ENCODE measurements around the gene XPNPEP1. TPM values are rescaled to one million over a fixed set of nuclear protein-coding genes. Genes with fewer than 3 reads are reported as not detected.

Gene XPNPEP1
- total RNA-seq, 3 donors from 2014 or later (not counting 1 experiment from before 2014, with no cell fraction given), result 102 to 118 (median 106) TPM

DNA sequence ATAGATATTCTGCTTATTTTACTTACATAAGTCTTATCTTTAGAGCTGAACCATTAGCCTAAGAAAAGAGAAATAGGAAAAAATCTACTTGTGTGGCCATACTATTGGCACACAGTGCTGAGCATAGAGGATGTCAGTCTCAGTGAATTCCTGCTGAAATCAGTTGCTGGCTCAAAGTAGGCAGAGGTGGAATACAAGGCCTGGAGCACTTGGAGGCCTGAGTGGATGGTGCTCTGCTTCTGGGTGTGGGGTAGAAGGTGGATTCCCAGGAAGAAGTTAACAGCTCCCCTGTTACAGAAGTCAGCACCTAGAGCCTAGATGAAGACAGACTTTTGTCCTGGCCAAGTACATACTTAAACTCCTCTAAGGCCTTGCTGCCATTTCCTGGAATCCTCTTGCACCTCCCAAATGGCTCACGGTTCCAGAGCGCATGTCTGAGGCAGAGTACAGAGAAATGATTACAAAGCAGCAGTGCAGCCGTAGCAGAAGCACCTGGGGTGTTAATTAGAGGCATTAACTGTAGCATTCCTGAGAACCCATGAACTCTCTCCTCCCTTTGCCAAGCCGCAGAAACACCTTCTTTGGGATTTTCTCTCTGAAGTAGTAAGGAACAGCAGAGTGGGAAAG lies 18.0 kb upstream of the XPNPEP1 start:
- Histone ChIP-seq H3K4me3 (ENCODE audit: low read length) (no peak overlapping the region), H3K27me3 (ENCODE audit: control insufficient read depth, insufficient read depth, low read length) (no peaks in the 10 kb centered on the region), H3K27ac (ENCODE audit: low read length) (no peak overlapping the region), H3K4me1 (ENCODE audit: control insufficient read depth, insufficient read depth, low read length) (peaks cover 10% of the 10 kb centered on the region), H3K9me3 (ENCODE audit: control insufficient read depth, insufficient read depth, low read length) (no peaks in the 10 kb centered on the region), H3K36me3 (ENCODE audit: control insufficient read depth, insufficient read depth, low read length) (no peaks in the 10 kb centered on the region)
- H3K36me3 Mint-ChIP-seq, result no peaks in the 10 kb centered on the region
- TF ChIP-seq, protein P1, sequence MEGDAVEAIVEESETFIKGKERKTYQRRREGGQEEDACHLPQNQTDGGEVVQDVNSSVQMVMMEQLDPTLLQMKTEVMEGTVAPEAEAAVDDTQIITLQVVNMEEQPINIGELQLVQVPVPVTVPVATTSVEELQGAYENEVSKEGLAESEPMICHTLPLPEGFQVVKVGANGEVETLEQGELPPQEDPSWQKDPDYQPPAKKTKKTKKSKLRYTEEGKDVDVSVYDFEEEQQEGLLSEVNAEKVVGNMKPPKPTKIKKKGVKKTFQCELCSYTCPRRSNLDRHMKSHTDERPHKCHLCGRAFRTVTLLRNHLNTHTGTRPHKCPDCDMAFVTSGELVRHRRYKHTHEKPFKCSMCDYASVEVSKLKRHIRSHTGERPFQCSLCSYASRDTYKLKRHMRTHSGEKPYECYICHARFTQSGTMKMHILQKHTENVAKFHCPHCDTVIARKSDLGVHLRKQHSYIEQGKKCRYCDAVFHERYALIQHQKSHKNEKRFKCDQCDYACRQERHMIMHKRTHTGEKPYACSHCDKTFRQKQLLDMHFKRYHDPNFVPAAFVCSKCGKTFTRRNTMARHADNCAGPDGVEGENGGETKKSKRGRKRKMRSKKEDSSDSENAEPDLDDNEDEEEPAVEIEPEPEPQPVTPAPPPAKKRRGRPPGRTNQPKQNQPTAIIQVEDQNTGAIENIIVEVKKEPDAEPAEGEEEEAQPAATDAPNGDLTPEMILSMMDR (IDR thresholded peaks at IDR 0.05), result no peak
- H3K9me3 Mint-ChIP-seq, result no peaks in the 10 kb centered on the region
- no peak overlapping the region for H3K4me3 Mint-ChIP-seq
- 92% methylated on average over 3 of the region's 4 CpGs for WGBS (ENCODE audit: insufficient coverage)
- ATAC-seq (no peak), DNase-seq (no peak)
- H3K27ac Mint-ChIP-seq, result no peak overlapping the region
- H3K4me1 Mint-ChIP-seq, result peaks cover 20 to 23% of the 10 kb centered on the region in 2 donors
- intact Hi-C loops (cut with micrococcal nuclease), result no loop called here
- no peaks in the 10 kb centered on the region for H3K27me3 Mint-ChIP-seq (ENCODE audit: low read depth in 2 of 2)

DNA sequence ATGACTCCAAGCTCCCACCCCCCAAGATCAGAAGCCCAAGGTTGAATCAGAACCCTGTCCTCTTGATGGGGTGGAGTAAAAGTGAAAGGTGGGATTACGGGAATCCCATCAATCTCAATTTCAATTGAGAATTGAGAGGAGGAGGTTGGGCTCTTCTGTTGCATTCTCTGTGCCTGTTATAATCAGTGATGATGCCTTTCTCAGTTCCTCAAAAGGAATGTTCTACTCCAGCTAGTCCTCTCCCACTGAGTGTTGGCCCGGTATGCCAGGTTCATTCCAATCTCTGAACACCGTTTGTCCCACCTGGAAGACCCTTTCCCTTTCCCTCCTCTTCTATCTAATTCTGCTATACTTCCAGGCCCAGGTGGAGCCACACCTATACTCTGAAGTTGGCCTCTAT lies 17.2 kb upstream of the XPNPEP1 start:
- no peak overlapping the region for H3K4me3 ChIP-seq (ENCODE audit: low read length)
- Mint-ChIP-seq H3K4me3 (no peak overlapping the region), H3K27ac (no peak overlapping the region), H3K4me1 (peaks cover 15 to 16% of the 10 kb centered on the region in 2 donors), H3K9me3 (no peaks in the 10 kb centered on the region), H3K36me3 (no peaks in the 10 kb centered on the region), H3K27me3 (ENCODE audit: low read depth in 2 of 2) (no peaks in the 10 kb centered on the region)
- H3K36me3 ChIP-seq (ENCODE audit: control insufficient read depth, insufficient read depth, low read length), result no peaks in the 10 kb centered on the region
- no peak for DNase-seq
- WGBS (ENCODE audit: insufficient coverage), result 93% methylated on average over 2 of the region's 3 CpGs
- H3K4me1 ChIP-seq (ENCODE audit: control insufficient read depth, insufficient read depth, low read length), result peaks cover 6% of the 10 kb centered on the region
- intact Hi-C loops (cut with micrococcal nuclease), result no loop called here
- no peaks in the 10 kb centered on the region for H3K9me3 ChIP-seq (ENCODE audit: control insufficient read depth, insufficient read depth, low read length)
- no peaks in the 10 kb centered on the region for H3K27me3 ChIP-seq (ENCODE audit: control insufficient read depth, insufficient read depth, low read length)
- H3K27ac ChIP-seq (ENCODE audit: low read length), result no peak overlapping the region
- TF ChIP-seq, protein P1 (IDR thresholded peaks at IDR 0.05), result no peak
- no peak for ATAC-seq

DNA sequence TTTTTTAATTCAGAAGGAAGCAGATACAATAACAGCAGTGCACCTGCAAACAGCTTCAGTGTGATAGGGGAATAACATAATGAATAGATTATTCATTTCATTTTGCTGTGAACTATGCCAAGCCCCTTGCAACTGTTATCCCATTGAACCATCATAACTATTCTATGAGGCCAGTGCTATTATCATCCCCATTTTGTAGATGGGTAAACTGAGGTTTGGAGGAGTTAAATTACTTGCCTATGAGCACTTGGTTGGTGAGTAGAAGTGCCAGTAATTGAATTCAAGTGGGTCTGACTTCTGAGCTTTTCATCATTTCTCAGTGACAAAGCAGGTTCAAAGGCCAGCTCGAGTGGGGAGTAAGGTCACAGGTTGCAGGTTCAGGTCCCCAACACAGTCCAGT lies 16.8 kb upstream of the XPNPEP1 start:
- Mint-ChIP-seq H3K9me3 (no peaks in the 10 kb centered on the region), H3K36me3 (no peaks in the 10 kb centered on the region), H3K27ac (no peak overlapping the region), H3K4me1 (peaks cover 15 to 16% of the 10 kb centered on the region in 2 donors), H3K27me3 (ENCODE audit: low read depth in 2 of 2) (no peaks in the 10 kb centered on the region), H3K4me3 (no peak overlapping the region)
- no peak for DNase-seq
- intact Hi-C loops (cut with micrococcal nuclease), result no loop called here
- H3K4me3 ChIP-seq (ENCODE audit: low read length), result no peak overlapping the region
- ATAC-seq, result no peak
- no peaks in the 10 kb centered on the region for H3K9me3 ChIP-seq (ENCODE audit: control insufficient read depth, insufficient read depth, low read length)
- H3K27me3 ChIP-seq (ENCODE audit: control insufficient read depth, insufficient read depth, low read length), result no peaks in the 10 kb centered on the region
- peaks cover 5% of the 10 kb centered on the region for H3K4me1 ChIP-seq (ENCODE audit: control insufficient read depth, insufficient read depth, low read length)
- 100% methylated on average over 1 of the region's 1 CpG for WGBS (ENCODE audit: insufficient coverage)
- no peak overlapping the region for H3K27ac ChIP-seq (ENCODE audit: low read length)
- no peaks in the 10 kb centered on the region for H3K36me3 ChIP-seq (ENCODE audit: control insufficient read depth, insufficient read depth, low read length)
- TF ChIP-seq, protein P1 (IDR thresholded peaks at IDR 0.05), result no peak

All from natural killer cell (primary cell).